ENCODE measurements around the gene SLC25A1. TPM values are rescaled to one million over a fixed set of nuclear protein-coding genes. Genes with fewer than 3 reads are reported as not detected.

Gene SLC25A1
- total and polyA plus RNA-seq, 2 donors (not counting 1 experiment from before 2014, with no cell fraction given): 41.3 to 47.7 TPM

DNA sequence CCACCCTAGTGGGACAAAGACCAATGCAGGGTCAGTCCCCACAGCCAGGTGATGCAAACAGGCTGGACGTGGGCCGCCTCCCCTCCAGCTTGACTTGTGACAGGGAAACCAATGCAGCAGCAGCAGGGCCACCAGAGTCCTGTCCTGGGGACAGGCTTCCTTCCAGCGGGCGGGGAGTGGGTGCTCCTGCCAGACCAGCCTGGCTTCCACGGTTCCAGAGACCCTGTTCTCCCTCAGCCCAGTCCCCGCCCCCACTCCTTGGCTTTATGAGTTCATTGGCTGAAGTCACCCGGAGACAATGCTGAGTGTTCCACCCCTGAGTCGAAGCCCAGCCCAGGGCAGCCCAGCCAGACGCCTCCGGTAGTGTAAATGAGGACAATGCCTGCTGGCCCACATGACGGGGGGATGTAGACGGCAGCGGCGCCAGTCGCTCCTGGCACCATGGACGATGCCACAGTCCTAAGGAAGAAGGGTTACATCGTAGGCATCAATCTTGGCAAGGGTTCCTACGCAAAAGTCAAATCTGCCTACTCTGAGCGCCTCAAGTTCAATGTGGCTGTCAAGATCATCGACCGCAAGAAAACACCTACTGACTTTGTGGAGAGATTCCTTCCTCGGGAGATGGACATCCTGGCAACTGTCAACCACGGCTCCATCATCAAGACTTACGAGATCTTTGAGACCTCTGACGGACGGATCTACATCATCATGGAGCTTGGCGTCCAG is 47.4 kb downstream of the SLC25A1 start, which contains the start of gene TSSK2:
TSS of gene TSSK2 (plus strand) at position 350 of the 726 bp plus-strand sequence. CDS start at position 442, 92 bp downstream.
- no peak for ATAC-seq (ENCODE audit: low read depth)
- H3K79me2 ChIP-seq (ENCODE audit: control insufficient read depth, insufficient read depth, low read length): no peaks in the 10 kb centered on the region
- no peaks in the 10 kb centered on the region for H3K9me3 ChIP-seq (ENCODE audit: control extremely low read depth in 1 of 3, control insufficient read depth in 2 of 3, insufficient read depth in 1 of 3, low read length in 2 of 3)
- H3K27ac Mint-ChIP-seq: no peak within 1 kb of the TSS
- POLR2A ChIA-PET: no interaction called here
- no peaks in the 10 kb centered on the region for H3K27me3 ChIP-seq (replicated peaks in 1 of 4; ENCODE audit: control extremely low read depth in 1 of 4, control insufficient read depth in 3 of 4, insufficient read depth in 4 of 4, low read length in 3 of 4)
- CTCF ChIA-PET: no interaction called here
- no peak within 1 kb of the TSS for H3K9ac ChIP-seq (ENCODE audit: low read length)
- WGBS (ENCODE audit: insufficient coverage): 94% methylated on average over 26 of the region's 27 CpGs
- H3K36me3 ChIP-seq (replicated peaks in 1 of 2; ENCODE audit: control extremely low read depth in 1 of 2, control insufficient read depth in 1 of 2, extremely low read depth in 1 of 2, insufficient read depth in 2 of 2, low read length in 1 of 2): peaks cover 0 to 20% of the 10 kb centered on the region in 2 experiments
- intact Hi-C loops (cut with micrococcal nuclease): no loop called here
- H3K4me1 Mint-ChIP-seq: no peaks in the 10 kb centered on the region
- H3K9me3 Mint-ChIP-seq (ENCODE audit: insufficient read depth): no peaks in the 10 kb centered on the region
- no peaks in the 10 kb centered on the region for H4K20me1 ChIP-seq (ENCODE audit: control insufficient read depth, insufficient read depth, low read length, poor library complexity, severe bottlenecking)
- no peak within 1 kb of the TSS for H3K27ac ChIP-seq (ENCODE audit: low read length in 2 of 2)
- no peak within 1 kb of the TSS for H3K4me3 ChIP-seq (ENCODE audit: control extremely low read depth in 1 of 5, extremely low read depth in 1 of 5, insufficient read depth in 1 of 5, low read depth in 2 of 5, low read length in 4 of 5)
- DNase-seq: no peak
- TF ChIP-seq, protein P1, sequence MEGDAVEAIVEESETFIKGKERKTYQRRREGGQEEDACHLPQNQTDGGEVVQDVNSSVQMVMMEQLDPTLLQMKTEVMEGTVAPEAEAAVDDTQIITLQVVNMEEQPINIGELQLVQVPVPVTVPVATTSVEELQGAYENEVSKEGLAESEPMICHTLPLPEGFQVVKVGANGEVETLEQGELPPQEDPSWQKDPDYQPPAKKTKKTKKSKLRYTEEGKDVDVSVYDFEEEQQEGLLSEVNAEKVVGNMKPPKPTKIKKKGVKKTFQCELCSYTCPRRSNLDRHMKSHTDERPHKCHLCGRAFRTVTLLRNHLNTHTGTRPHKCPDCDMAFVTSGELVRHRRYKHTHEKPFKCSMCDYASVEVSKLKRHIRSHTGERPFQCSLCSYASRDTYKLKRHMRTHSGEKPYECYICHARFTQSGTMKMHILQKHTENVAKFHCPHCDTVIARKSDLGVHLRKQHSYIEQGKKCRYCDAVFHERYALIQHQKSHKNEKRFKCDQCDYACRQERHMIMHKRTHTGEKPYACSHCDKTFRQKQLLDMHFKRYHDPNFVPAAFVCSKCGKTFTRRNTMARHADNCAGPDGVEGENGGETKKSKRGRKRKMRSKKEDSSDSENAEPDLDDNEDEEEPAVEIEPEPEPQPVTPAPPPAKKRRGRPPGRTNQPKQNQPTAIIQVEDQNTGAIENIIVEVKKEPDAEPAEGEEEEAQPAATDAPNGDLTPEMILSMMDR (IDR thresholded peaks at IDR 0.05): no peak
- no peak within 1 kb of the TSS for H2AFZ ChIP-seq (ENCODE audit: insufficient read depth, low read depth, low read length, poor library complexity, severe bottlenecking)
- H3K4me2 ChIP-seq (replicated peaks; ENCODE audit: low read depth, low read length, poor library complexity, severe bottlenecking): no peak within 1 kb of the TSS
- H3K4me1 ChIP-seq (ENCODE audit: control insufficient read depth in 2 of 2, insufficient read depth in 2 of 2, low read length in 2 of 2): no peaks in the 10 kb centered on the region
- no peak within 1 kb of the TSS for H3K4me3 Mint-ChIP-seq
- no peaks in the 10 kb centered on the region for H3K27me3 Mint-ChIP-seq

DNA sequence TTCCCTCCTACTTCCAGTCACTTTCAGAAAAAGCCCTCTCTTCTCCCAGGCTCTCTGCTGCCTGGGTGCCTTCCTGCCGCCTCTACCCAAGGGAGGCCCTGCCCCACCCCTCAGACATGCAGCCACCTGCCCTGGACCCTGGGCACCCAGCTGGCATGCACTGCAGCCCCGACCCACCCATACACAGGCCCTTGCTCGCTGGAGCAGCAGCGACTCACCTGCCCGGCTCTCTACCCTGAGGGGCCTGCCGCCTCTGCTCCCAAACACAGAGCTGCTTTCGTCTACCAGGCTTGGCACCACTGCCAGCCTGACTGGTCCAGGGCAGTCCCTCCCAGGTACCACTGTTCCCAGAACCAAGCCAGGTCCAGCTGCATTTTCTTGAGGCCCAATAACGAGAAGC is 48.7 kb downstream of the SLC25A1 start:
- Histone ChIP-seq H3K4me1 (ENCODE audit: control insufficient read depth in 2 of 2, insufficient read depth in 2 of 2, low read length in 2 of 2) (no peaks in the 10 kb centered on the region), H3K9me3 (ENCODE audit: control extremely low read depth in 1 of 3, control insufficient read depth in 2 of 3, insufficient read depth in 1 of 3, low read length in 2 of 3) (no peaks in the 10 kb centered on the region), H2AFZ (ENCODE audit: insufficient read depth, low read depth, low read length, poor library complexity, severe bottlenecking) (no peak overlapping the region), H4K20me1 (ENCODE audit: control insufficient read depth, insufficient read depth, low read length, poor library complexity, severe bottlenecking) (no peaks in the 10 kb centered on the region), H3K79me2 (ENCODE audit: control insufficient read depth, insufficient read depth, low read length) (no peaks in the 10 kb centered on the region), H3K9ac (ENCODE audit: low read length) (no peak overlapping the region), H3K4me2 (replicated peaks; ENCODE audit: low read depth, low read length, poor library complexity, severe bottlenecking) (no peak overlapping the region), H3K27me3 (replicated peaks in 1 of 4; ENCODE audit: control extremely low read depth in 1 of 4, control insufficient read depth in 3 of 4, insufficient read depth in 4 of 4, low read length in 3 of 4) (no peaks in the 10 kb centered on the region), H3K27ac (ENCODE audit: low read length in 2 of 2) (no peak overlapping the region), H3K36me3 (replicated peaks in 1 of 2; ENCODE audit: control extremely low read depth in 1 of 2, control insufficient read depth in 1 of 2, extremely low read depth in 1 of 2, insufficient read depth in 2 of 2, low read length in 1 of 2) (peaks cover 0 to 15% of the 10 kb centered on the region in 2 experiments), H3K4me3 (ENCODE audit: control extremely low read depth in 1 of 5, extremely low read depth in 1 of 5, insufficient read depth in 1 of 5, low read depth in 2 of 5, low read length in 4 of 5) (no peak overlapping the region)
- no peak overlapping the region for H3K27ac Mint-ChIP-seq
- ATAC-seq (ENCODE audit: low read depth): no peak
- H3K9me3 Mint-ChIP-seq (ENCODE audit: insufficient read depth): no peaks in the 10 kb centered on the region
- ChIA-PET CTCF (no interaction called here), POLR2A (no interaction called here)
- H3K27me3 Mint-ChIP-seq: no peaks in the 10 kb centered on the region
- intact Hi-C loops (cut with micrococcal nuclease): no loop called here
- no peaks in the 10 kb centered on the region for H3K4me1 Mint-ChIP-seq
- no peak for TF ChIP-seq EZH2 (IDR thresholded peaks at IDR 0.05; ENCODE audit: borderline replicate concordance, insufficient read depth, low read depth, low read length, poor library complexity, severe bottlenecking)
- no peak overlapping the region for H3K4me3 Mint-ChIP-seq
- 94% methylated on average over 7 of the region's 8 CpGs for WGBS (ENCODE audit: insufficient coverage)
- no peak for DNase-seq
